Fibroblast of skin of scalp (primary cell): ENCODE measurements around the gene TRAPPC8. TPM values are rescaled to one million over a fixed set of nuclear protein-coding genes. Genes with fewer than 3 reads are reported as not detected.
"Not testable (repeated sequence)": the region's sequence is repeated elsewhere in the genome, so short reads cannot be mapped to it uniquely, and the experiment has no call there.

Experiments used
- DNase-seq: peaks from one replicate; pipeline ENCODE4 v3.0.0-alpha.2; 2013
- polyA plus RNA-seq, 2 experiments: library from polyadenylated mRNA; unstranded; fragments of 120-200 nt; gene quantifications; one replicate each; pipeline ENCODE4 v1.2.1, GENCODE V29; 2013; ENCODE audit not compliant: insufficient read length in 2 of 2

Gene TRAPPC8, protein sequence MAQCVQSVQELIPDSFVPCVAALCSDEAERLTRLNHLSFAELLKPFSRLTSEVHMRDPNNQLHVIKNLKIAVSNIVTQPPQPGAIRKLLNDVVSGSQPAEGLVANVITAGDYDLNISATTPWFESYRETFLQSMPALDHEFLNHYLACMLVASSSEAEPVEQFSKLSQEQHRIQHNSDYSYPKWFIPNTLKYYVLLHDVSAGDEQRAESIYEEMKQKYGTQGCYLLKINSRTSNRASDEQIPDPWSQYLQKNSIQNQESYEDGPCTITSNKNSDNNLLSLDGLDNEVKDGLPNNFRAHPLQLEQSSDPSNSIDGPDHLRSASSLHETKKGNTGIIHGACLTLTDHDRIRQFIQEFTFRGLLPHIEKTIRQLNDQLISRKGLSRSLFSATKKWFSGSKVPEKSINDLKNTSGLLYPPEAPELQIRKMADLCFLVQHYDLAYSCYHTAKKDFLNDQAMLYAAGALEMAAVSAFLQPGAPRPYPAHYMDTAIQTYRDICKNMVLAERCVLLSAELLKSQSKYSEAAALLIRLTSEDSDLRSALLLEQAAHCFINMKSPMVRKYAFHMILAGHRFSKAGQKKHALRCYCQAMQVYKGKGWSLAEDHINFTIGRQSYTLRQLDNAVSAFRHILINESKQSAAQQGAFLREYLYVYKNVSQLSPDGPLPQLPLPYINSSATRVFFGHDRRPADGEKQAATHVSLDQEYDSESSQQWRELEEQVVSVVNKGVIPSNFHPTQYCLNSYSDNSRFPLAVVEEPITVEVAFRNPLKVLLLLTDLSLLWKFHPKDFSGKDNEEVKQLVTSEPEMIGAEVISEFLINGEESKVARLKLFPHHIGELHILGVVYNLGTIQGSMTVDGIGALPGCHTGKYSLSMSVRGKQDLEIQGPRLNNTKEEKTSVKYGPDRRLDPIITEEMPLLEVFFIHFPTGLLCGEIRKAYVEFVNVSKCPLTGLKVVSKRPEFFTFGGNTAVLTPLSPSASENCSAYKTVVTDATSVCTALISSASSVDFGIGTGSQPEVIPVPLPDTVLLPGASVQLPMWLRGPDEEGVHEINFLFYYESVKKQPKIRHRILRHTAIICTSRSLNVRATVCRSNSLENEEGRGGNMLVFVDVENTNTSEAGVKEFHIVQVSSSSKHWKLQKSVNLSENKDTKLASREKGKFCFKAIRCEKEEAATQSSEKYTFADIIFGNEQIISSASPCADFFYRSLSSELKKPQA (N-terminal part only)
- polyA plus RNA-seq (2013, experiment 1 of 2; ENCODE audit: insufficient read length) = 22.2 TPM
- 25.8 TPM for polyA plus RNA-seq (2013, experiment 2 of 2; ENCODE audit: insufficient read length)

GRCh38 chr18:31942999-31943877, at the start of gene TRAPPC8:
TRAPPC8 (minus strand) TSS chr18:31943128; CDS start chr18:31942764, 364 bp downstream.
- DNase-seq = peak; percentile 99

- DNase-seq = no peak
Measured at GRCh38 chr18:31990823-31991222, 47.9 kb upstream of the TRAPPC8 start.

DNA sequence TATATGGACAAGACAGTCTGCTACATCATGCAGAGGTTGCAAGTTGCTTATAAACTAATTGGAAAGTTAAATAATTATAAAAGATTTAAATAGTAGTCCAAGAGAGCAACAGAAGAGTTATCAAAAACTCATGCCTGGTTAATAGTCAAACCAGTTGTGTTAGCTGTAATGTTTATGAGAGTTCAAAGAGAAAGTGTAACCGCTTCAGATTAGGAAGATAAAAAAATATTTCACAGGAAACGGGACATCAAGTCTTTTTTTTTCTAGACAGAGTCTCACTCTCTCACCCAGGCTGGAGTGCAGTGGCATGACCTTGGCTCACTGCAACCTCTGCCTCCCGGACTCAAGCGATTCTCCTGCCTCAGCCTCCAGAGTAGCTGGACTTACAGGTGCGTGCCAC, 41.0 kb upstream of the TRAPPC8 start:
- DNase-seq = no peak

- no peak for DNase-seq
Measured at GRCh38 chr18:31983020-31983419, 40.1 kb upstream of the TRAPPC8 start.

GRCh38 chr18:31980863-31981262, 37.9 kb upstream of the TRAPPC8 start:
- no peak for DNase-seq

DNA sequence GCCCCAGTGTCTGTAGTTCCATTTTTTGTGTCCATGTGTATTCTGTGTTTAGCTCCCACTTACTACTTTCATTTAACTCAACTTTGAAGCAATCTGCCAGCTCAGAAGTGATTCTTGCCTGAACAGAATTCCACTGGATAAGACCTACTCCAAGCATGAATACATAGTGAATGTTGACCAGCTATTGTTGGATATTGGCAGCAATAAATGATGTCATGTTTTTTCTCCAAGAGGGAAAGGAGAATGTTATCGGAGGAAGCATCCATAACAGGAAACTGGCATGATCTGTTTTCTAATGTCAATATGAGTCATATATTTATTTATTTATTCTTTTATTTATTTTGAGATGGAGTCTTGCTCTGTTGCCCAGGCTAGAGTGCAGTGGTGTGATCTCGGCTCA, 36.8 kb upstream of the TRAPPC8 start:
- no peak for DNase-seq

DNA sequence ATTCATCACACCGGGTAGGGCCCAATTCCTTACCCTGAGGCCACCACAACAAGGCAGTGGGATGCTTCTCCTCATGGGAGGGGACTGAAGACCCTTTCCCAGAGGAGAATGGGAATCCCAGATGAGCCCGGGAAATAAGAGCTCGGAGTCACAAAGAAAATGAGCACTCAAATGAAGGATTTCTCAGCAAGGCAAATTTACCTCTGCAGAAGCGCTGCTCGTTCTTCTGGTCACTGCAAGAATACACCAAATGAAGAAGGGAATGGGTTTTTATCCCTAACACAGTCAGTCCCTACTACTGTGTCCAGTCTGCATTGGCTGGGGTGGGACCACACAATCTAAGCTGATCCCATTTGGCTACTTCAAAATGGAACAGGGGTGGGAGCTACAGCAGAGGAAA, 35.7 kb upstream of the TRAPPC8 start:
- DNase-seq = no peak

DNA sequence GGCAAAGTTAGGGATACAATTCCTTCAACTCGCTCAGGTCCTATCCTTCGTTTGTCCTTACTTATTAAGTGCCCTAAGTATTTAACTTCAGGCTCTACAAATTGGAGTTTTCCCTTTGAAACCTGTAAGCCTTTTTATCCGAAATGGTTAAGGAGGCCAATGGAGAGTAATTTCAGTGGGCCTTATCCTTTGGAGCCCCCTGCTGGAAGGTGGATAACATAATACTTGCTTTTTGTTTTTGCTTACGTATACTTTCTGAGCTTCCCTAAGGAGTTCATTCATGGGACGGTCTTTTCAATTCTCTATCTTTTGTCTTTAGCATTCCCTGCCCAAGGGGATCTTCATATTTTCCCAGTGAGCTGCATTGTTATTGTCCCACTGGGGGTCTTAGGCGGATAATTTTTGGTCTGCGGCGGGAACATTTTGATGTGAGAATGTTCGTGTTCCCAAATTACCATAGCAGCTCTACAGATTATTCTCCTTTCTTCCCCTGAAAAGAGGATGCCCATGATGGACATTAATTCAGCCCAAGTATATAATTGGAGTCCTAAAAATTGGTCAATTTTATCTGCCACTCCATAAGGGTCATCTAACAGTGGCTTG, 34.4 kb upstream of the TRAPPC8 start:
- DNase-seq = peak; percentile 47

GRCh38 chr18:31976242-31976641, 33.3 kb upstream of the TRAPPC8 start:
- no peak for DNase-seq

- DNase-seq = no peak
Measured at GRCh38 chr18:31973929-31974546, 31.1 kb upstream of the TRAPPC8 start.

DNA sequence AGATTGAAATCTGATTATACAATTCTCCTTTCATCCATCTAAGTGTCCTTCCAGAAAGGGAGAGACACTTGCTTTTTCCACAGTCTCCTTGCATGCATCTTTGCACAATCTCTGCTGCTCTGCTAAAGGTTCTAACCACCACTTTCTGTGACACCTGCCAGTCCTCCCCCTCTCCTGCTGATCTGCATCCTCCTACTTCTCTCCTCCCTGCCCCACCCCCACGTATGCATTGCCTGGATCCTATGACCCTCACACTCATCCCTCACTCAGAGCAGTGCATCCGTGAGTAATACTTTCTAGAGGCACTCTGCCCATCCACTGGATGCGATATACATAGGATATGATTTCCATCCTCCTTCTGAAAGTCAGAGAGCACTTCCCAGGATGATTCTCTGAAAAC, 27.7 kb upstream of the TRAPPC8 start:
- DNase-seq = no peak

DNA sequence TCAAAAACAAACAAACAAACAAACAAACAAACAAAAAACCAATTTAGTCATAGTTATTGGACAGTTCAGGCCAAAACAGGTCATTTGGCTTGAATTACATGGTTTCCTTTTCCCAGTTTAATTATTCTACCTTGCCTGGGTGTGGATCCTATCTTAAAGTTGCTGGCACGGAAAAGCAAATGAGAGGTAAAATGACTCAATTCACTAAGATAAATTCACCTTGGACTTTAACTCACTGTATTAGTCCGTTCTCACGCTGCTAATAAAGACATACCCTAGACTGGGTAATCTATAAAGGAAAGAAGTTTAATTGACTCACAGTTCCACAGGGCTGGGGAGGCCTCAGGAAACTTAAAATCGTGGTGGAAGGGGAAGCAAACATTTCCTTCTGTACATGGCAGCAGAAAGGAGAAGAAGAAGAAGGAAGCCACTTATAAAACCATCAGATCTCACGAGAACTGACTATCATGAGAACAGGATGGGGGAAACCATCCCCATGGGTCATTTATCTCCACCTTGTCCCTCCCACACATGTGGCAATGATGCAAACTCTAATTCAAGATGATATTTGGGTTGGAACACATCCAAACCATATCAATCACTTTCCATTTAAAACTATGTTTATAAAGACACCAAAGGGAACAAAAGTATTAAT, 22.5 kb upstream of the TRAPPC8 start:
- DNase-seq = no peak

GRCh38 chr18:31957728-31958127, 14.8 kb upstream of the TRAPPC8 start:
- no peak for DNase-seq

DNA sequence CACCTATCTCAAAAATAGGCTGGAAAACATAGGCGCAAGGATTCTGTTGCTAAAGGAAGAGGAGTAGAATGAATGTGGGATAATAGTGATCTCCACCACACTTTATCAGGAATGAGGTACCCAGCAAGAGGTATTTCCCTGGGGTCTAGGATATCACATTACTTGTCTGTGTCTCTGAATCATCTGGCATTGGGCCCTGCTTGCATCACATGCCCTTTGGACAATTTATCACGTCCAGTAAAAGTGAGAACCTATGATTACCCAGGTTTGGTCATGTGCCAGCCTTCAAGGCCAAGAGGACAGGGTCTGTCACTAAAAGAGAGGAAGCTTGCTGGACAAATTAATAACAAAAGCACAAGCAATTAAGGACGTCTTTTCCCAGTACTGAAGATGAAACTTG, 11.4 kb upstream of the TRAPPC8 start:
- peak; percentile 32 for DNase-seq

- not testable (repeated sequence) for DNase-seq
Measured at GRCh38 chr18:31953699-31954098, 10.8 kb upstream of the TRAPPC8 start.

GRCh38 chr18:31952223-31952622, 9.3 kb upstream of the TRAPPC8 start:
- DNase-seq = no peak

- no peak for DNase-seq
Measured at GRCh38 chr18:31950583-31950982, 7.7 kb upstream of the TRAPPC8 start.

- not testable (repeated sequence) for DNase-seq
Measured at GRCh38 chr18:31948349-31948748, 5.4 kb upstream of the TRAPPC8 start.

DNA sequence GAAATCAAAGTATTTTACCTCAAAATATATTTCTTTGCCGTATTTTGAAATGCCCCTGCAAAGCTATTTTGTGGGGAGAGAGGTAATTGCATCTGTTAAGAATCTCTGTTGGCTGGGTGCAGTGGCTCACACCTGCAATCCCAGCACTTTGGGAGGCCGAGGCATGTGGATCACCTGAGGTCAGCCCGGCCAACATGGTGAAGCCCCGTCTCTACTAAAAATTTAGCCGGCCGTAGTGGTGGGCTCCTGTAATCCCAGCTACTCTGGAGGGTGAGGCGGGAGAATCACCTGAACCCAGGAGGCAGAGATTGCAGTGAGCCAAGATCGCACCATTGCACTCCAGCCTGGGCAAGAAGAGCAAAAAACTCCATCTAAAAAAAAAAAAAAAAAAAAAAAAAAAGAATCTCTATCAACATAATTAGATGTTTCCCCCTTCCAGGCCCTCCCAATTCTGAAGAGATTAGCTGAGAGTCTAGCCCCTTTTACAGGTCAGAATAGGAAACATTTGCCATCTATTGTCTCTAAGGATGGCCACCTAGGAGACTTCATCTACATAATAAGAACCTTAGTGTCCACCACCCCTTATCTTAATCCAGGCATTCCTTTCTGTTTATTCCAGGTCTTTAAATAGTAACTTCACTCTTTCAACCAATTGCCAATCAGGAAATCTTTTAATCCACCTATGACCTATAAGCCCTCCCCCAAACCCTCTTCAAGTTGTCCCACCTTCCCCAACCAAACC, 3.5 kb upstream of the TRAPPC8 start:
- DNase-seq = no peak
